ENCODE data around the gene GTF3C1.

DNA sequence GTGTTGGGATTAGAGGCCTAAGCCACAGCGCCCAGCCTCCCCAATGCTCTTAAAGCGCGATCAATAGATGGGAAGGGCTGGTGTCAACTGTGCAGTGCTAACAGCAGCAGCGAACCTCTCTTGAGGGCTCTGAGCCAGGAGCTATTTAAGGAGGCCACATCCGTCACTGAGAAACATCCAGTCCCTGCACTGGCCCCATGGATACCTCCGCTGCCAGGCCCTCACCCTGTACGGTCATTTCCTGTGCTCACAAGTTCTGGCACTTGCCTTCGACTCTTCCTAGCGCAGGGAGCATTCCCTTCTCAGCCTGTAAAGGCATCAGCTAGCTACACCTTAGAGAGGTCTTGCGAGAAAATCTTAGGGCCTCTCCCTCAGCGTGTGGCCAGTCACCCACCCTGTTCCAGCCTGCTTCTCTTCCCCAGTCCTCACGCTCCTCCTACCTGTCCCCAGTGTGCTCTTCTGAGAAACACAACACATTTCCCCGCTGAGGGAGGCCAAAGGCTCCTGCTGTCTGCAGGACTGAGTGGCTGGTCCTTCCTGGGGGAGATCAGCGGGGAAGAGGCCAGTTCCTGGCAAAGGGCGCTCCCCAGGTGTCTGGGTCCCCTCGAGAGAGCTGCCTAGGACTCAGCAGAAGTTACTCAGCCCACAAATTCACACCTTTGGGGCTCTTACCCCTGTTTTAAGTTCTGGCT is 28.6 kb downstream of the GTF3C1 start:
- TF ChIP-seq NFE2L2 (IDR thresholded peaks at IDR 0.05; ENCODE audit: low read length) (no peak), CREB1 (IDR thresholded peaks at IDR 0.05) (no peak), CREB1 (CRISPR knock-in tag; IDR thresholded peaks at IDR 0.05) (no peak), MTA3 (CRISPR knock-in tag; IDR thresholded peaks at IDR 0.05) (no peak)
- TF ChIP-seq, protein P1, sequence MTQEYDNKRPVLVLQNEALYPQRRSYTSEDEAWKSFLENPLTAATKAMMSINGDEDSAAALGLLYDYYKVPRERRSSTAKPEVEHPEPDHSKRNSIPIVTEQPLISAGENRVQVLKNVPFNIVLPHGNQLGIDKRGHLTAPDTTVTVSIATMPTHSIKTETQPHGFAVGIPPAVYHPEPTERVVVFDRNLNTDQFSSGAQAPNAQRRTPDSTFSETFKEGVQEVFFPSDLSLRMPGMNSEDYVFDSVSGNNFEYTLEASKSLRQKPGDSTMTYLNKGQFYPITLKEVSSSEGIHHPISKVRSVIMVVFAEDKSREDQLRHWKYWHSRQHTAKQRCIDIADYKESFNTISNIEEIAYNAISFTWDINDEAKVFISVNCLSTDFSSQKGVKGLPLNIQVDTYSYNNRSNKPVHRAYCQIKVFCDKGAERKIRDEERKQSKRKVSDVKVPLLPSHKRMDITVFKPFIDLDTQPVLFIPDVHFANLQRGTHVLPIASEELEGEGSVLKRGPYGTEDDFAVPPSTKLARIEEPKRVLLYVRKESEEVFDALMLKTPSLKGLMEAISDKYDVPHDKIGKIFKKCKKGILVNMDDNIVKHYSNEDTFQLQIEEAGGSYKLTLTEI (CRISPR knock-in tag; conservative IDR thresholded peaks at IDR 0.05): no peak
- TF ChIP-seq, protein P2, sequence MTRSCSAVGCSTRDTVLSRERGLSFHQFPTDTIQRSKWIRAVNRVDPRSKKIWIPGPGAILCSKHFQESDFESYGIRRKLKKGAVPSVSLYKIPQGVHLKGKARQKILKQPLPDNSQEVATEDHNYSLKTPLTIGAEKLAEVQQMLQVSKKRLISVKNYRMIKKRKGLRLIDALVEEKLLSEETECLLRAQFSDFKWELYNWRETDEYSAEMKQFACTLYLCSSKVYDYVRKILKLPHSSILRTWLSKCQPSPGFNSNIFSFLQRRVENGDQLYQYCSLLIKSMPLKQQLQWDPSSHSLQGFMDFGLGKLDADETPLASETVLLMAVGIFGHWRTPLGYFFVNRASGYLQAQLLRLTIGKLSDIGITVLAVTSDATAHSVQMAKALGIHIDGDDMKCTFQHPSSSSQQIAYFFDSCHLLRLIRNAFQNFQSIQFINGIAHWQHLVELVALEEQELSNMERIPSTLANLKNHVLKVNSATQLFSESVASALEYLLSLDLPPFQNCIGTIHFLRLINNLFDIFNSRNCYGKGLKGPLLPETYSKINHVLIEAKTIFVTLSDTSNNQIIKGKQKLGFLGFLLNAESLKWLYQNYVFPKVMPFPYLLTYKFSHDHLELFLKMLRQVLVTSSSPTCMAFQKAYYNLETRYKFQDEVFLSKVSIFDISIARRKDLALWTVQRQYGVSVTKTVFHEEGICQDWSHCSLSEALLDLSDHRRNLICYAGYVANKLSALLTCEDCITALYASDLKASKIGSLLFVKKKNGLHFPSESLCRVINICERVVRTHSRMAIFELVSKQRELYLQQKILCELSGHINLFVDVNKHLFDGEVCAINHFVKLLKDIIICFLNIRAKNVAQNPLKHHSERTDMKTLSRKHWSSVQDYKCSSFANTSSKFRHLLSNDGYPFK (CRISPR knock-in tag; IDR thresholded peaks at IDR 0.05; ENCODE audit: borderline replicate concordance): no peak

Data from HepG2 (cell line).